B cell (primary cell): ENCODE data around the gene ANKRD33. TPM values are rescaled to one million over a fixed set of nuclear protein-coding genes. Genes with fewer than 3 reads are reported as not detected.

ENCODE experiments used
- ATAC-seq: fragments of 200-7000 bp; cut with Tn5 transposase; one replicate; pipeline ENCODE4 v1.10.0; 2021; ENCODE audit warnings: low read depth, mild to moderate bottlenecking, moderate number of reproducible peaks, moderate library complexity
- CTCF ChIA-PET: fragments of 350-600 bp; sonication (Branson Sonifier 250); formaldehyde crosslinking; loops from one replicate; lab custom pipeline; 2021; ENCODE audit warnings: antibody characterized with exemption, inconsistent platforms; lab: Charles Lee
- POLR2A ChIA-PET: fragments of 350-600 bp; sonication (Branson Sonifier 250); formaldehyde crosslinking; loops from one replicate; lab custom pipeline; 2021; ENCODE audit warnings: antibody characterized with exemption; lab: Charles Lee
- DNase-seq: peaks from one replicate; pipeline ENCODE4 v3.0.0; 2013
- H2AFZ ChIP-seq: 2 replicates; pipeline ENCODE4 v1.6.1; 2012; ENCODE audit warnings: mild to moderate bottlenecking, low read depth, low read length; ENCODE audit not compliant: insufficient read depth, poor library complexity, severe bottlenecking
- H3K27ac ChIP-seq, 2 donors: 1 replicate in 1 of 2; 2 replicates in 1 of 2; pipeline ENCODE4 v1.5.1; 2012 to 2013; ENCODE audit warnings: low read length in 2 of 2, mild to moderate bottlenecking in 2 of 2, moderate library complexity in 1 of 2
- H3K27me3 ChIP-seq, 4 experiments: fragments of 200-600 bp in 1 of 4; sonication (generic) in 1 of 4; replicated peaks in 1 of 4; 1 replicate in 2 of 4; 2 replicates in 2 of 4; pipeline versions ENCODE4 v1.6.1 to v1.7.0; 2013 to 2016; ENCODE audit warnings: low read length in 3 of 4, mild to moderate bottlenecking in 2 of 4, mixed read lengths in 1 of 4, moderate library complexity in 1 of 4; ENCODE audit not compliant: insufficient read depth in 4 of 4, control insufficient read depth in 3 of 4; ENCODE audit errors: control extremely low read depth in 1 of 4
- H3K36me3 ChIP-seq, 2 experiments: replicated peaks in 1 of 2; 1 replicate in 1 of 2; 2 replicates in 1 of 2; pipeline versions ENCODE4 v1.6.1 to v1.7.1; 2013; ENCODE audit warnings: low read length in 1 of 2; ENCODE audit not compliant: insufficient read depth in 2 of 2, control insufficient read depth in 1 of 2; ENCODE audit errors: control extremely low read depth in 1 of 2, extremely low read depth in 1 of 2
- H3K4me1 ChIP-seq, 2 donors: fragments of 200-600 bp in 1 of 2; sonication (generic) in 1 of 2; 1 replicate in 1 of 2; 2 replicates in 1 of 2; pipeline versions ENCODE4 v1.5.1 to v1.6.1; 2013 to 2017; ENCODE audit warnings: low read length in 2 of 2; ENCODE audit not compliant: control insufficient read depth in 2 of 2, insufficient read depth in 2 of 2
- H3K4me2 ChIP-seq: replicated peaks from 2 replicates; pipeline ENCODE3; 2012; ENCODE audit warnings: mild to moderate bottlenecking, low read depth, low read length; ENCODE audit not compliant: poor library complexity, severe bottlenecking
- H3K4me3 ChIP-seq, 5 experiments: fragments of 200-600 bp in 1 of 5; sonication (generic) in 1 of 5; 1 replicate in 3 of 5; 2 replicates in 2 of 5; pipeline versions ENCODE4 v1.5.1 to v1.7.0; 2011 to 2016; ENCODE audit warnings: low read length in 4 of 5, mild to moderate bottlenecking in 4 of 5, low read depth in 2 of 5, control low read depth in 1 of 5, moderate library complexity in 1 of 5; ENCODE audit not compliant: insufficient read depth in 1 of 5; ENCODE audit errors: control extremely low read depth in 1 of 5, extremely low read depth in 1 of 5
- H3K79me2 ChIP-seq: fragments of 200-600 bp; sonication (generic); one replicate; pipeline ENCODE4 v1.6.0; 2016; ENCODE audit warnings: low read length; ENCODE audit not compliant: control insufficient read depth, insufficient read depth
- H3K9ac ChIP-seq: fragments of 200-600 bp; sonication (generic); 2 replicates; pipeline ENCODE4 v1.6.1; 2017; ENCODE audit warnings: mild to moderate bottlenecking, low read length, moderate library complexity
- H3K9me3 ChIP-seq, 3 donors: one replicate each; pipeline versions ENCODE4 v1.6.1 to v1.7.1; 2013; ENCODE audit warnings: low read length in 2 of 3; ENCODE audit not compliant: control insufficient read depth in 2 of 3, insufficient read depth in 1 of 3; ENCODE audit errors: control extremely low read depth in 1 of 3
- H4K20me1 ChIP-seq: 2 replicates; pipeline ENCODE4 v1.6.0; 2012; ENCODE audit warnings: mild to moderate bottlenecking, low read length; ENCODE audit not compliant: insufficient read depth, control insufficient read depth, poor library complexity, severe bottlenecking
- H3K27ac Mint-ChIP-seq: one replicate; pipeline ENCODE4 v1.8.0; 2021; ENCODE audit warnings: mixed read lengths
- H3K27me3 Mint-ChIP-seq: one replicate; pipeline ENCODE4 v1.8.0; 2021; ENCODE audit warnings: mixed read lengths
- H3K4me1 Mint-ChIP-seq: one replicate; pipeline ENCODE4 v1.8.0; 2021; ENCODE audit warnings: mixed read lengths
- H3K4me3 Mint-ChIP-seq: one replicate; pipeline ENCODE4 v1.8.0; 2021; ENCODE audit warnings: mixed read lengths
- H3K9me3 Mint-ChIP-seq: one replicate; pipeline ENCODE4 v1.8.0; 2022; ENCODE audit warnings: mixed read lengths; ENCODE audit not compliant: insufficient read depth
- CTCF ChIP-seq: fragments of 200-600 bp; IDR thresholded peaks from one replicate; pipeline ENCODE4 v1.8.0; 2022; ENCODE audit warnings: antibody characterized with exemption, mild to moderate bottlenecking
- EZH2 ChIP-seq: IDR thresholded peaks from 2 replicates; pipeline ENCODE4 v1.6.1; 2012; ENCODE audit warnings: borderline replicate concordance, low read depth, mild to moderate bottlenecking, moderate library complexity, low read length; ENCODE audit not compliant: insufficient read depth, poor library complexity, severe bottlenecking
- WGBS: methylation state at CpG from one replicate; pipeline ENCODE4 v1.1.5; 2013; ENCODE audit warnings: missing lambda C conversion rate; ENCODE audit not compliant: insufficient coverage; 5-methylcytosine and 5-hydroxymethylcytosine counted together
- intact Hi-C: fragments of 100-400 bp; cut with micrococcal nuclease; formaldehyde crosslinking; loops from one replicate; pipeline ENCODE4 v1.10.0; 2022
- polyA plus RNA-seq: library from polyadenylated mRNA; depleted of rRNA; stranded (reverse); fragments of >200 nt; gene quantifications from 2 replicates; pipeline ENCODE4 v1.2.3, GENCODE V29; 2012
- total RNA-seq, 2 donors: library from RNA; stranded (reverse); fragments of 120-200 nt in 1 of 2; gene quantifications; 1 replicate in 1 of 2; 2 replicates in 1 of 2; pipeline versions ENCODE4 v1.2.3 to v1.2.4, GENCODE V29; 2013 to 2022

ANKRD33 gene
- total and polyA plus RNA-seq, 2 donors (not counting 1 experiment from before 2014, with no cell fraction given), result not detected

DNA sequence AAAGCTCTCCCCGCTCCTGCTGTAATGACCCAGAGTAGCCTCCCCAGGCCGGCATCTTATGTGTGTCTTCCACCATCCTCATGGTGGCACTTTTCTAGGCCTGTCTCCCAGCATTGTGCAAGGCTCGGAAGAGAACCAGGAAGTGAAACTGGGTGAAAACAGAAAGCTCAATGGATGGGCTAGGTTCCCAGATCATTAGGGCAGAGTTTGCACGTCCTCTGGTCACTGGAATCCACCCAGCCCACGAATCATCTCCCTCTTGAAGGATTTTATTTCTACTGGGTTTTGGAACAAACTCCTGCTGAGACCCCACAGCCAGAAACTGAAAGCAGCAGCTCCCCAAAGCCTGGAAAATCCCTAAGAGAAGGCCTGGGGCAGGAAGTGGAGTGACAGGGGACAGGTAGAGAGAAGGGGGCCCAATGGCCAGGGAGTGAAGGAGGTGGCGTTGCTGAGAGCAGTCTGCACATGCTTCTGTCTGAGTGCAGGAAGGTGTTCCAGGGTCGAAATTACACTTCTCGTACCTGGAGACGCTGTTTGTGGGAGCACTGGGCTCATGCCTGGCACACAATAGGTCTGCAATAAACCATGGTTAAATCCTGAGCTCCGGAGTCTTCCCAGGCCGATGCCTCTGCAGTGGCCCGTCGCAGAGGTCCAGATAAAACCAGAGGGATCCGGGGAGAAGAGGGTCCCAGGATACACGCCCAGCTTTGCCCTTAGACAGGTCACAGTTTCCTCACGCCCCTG lies 35.0 kb downstream of the ANKRD33 start:
- peak overlapping the region; percentile 37 for H3K27ac Mint-ChIP-seq
- H3K27ac ChIP-seq, result no peak overlapping the region
- H3K27me3 ChIP-seq, result peaks cover 0 to 4% (median 2%) of the 10 kb centered on the region in 4 experiments
- peaks cover 33% of the 10 kb centered on the region for H3K4me1 Mint-ChIP-seq
- no peaks in the 10 kb centered on the region for H3K27me3 Mint-ChIP-seq
- H3K4me3 Mint-ChIP-seq, result peak overlapping the region; percentile 65
- WGBS, result 67% methylated on average over 13 of the region's 16 CpGs
- no peaks in the 10 kb centered on the region for H4K20me1 ChIP-seq
- peak; percentile 62 for DNase-seq
- H3K9me3 ChIP-seq, result peaks cover 0 to 4% (median 0%) of the 10 kb centered on the region in 3 donors
- no peaks in the 10 kb centered on the region for H3K9me3 Mint-ChIP-seq
- intact Hi-C loops, result no loop called here
- peak overlapping the region; percentile 75 for H2AFZ ChIP-seq
- peak overlapping the region; percentile 39 for H3K9ac ChIP-seq
- TF ChIP-seq CTCF, result no peak
- TF ChIP-seq EZH2, result no peak
- CTCF ChIA-PET, result interaction anchor here (0.6 to 4.3 kb wide), 14 partner anchors 11 to 102 kb away, joined by 3 to 17 read pairs (median 4); partner anchors contain the start of gene ACVRL1
- peak overlapping the region; percentile 69 for H3K4me2 ChIP-seq
- H3K79me2 ChIP-seq, result no peaks in the 10 kb centered on the region
- H3K4me1 ChIP-seq, result peaks cover 23 to 31% of the 10 kb centered on the region in 2 donors
- ATAC-seq, result peak; percentile 55
- POLR2A ChIA-PET, result interaction anchor here (0.7 kb wide), 1 partner anchor 15 kb away, joined by 3 read pairs; the partner anchor contains the start of gene ACVRL1
- peak overlapping the region in 2 of 5 experiments; percentile 10 to 40 for H3K4me3 ChIP-seq
- H3K36me3 ChIP-seq, result no peaks in the 10 kb centered on the region
